CD4-positive, alpha-beta T cell treated with Interleukin-6 at 100 ng/mL for 8 hours (primary cell): Measurements from ENCODE around the gene TACR1.
"Not testable (repeated sequence)": the region's sequence is repeated elsewhere in the genome, so short reads cannot be mapped to it uniquely, and the experiment has no call there.

Experiments used
- DNase-seq: peaks from one replicate; pipeline ENCODE4 v3.0.0-alpha.2; 2020; ENCODE audit warnings: mixed read lengths, low spot score

The TACR1 gene

DNA sequence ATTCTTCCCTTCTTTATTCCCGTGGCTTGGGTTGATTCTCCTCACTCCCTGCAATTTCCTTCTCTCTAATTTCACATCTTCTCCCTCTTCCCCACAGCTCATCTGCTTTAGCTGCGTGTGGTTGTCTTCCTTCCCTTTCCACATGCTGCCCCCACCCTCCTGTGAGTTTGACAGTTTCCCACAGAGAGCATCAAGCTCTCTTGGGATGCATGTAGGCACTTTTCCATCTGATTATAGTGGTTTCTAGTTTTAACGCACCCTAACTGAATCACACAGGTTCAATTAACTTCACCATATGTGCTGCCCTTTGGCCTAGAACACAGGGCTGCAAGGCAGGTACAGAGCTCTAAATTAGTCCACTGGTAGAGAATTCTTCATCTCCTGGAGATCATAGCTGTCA is 110.5 kb downstream of the TACR1 start:
- DNase-seq: no peak

GRCh38 chr2:75087736-75088135 is 111.6 kb downstream of the TACR1 start:
- DNase-seq: no peak

DNA sequence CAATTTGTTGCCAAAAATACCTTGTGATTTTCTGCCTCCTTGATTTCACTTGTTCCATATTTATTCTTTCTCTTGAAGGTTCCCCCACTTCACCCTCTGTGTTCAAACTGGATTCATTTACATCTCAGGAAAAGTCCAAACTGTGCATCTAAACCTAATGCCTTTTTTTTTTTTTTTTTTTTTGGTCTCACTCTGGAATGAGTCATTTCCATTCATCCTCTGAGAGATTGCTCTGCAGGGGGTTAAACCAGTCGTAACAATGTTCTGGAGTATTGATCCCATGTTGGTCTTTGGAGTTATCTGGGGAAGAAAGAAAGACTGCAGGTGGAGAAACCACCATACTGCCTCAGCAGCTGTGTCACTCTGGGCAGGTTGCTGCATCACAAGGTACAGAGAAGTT is 119.7 kb downstream of the TACR1 start:
- DNase-seq: no peak

- no peak for DNase-seq
Observed at GRCh38 chr2:75077909-75078308, 121.4 kb downstream of the TACR1 start.

GRCh38 chr2:75076088-75076487 is 123.2 kb downstream of the TACR1 start:
- no peak for DNase-seq

- DNase-seq: no peak
Observed at GRCh38 chr2:75074708-75075107, 124.6 kb downstream of the TACR1 start.

GRCh38 chr2:75074228-75074627 is 125.1 kb downstream of the TACR1 start:
- no peak for DNase-seq

DNA sequence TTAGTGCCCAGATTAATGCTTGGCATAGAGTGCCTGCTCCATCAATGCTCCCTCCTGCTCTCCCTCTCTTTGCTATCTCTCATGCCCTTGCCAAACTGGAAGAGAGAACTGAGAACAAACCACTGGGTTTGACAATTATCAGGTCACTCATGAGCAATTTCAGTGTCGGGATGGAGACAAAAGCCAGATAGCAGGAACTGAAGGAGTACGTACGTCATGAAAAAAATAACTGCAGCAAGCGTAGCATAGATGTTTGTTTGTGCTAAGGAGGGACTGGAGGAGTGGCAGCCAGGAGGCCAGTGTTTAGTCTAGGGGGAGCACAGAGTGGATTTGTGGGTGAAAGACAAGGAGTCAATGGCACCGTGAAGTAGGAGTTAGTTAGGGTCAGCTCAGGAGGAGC is 127.6 kb downstream of the TACR1 start:
- DNase-seq: no peak

DNA sequence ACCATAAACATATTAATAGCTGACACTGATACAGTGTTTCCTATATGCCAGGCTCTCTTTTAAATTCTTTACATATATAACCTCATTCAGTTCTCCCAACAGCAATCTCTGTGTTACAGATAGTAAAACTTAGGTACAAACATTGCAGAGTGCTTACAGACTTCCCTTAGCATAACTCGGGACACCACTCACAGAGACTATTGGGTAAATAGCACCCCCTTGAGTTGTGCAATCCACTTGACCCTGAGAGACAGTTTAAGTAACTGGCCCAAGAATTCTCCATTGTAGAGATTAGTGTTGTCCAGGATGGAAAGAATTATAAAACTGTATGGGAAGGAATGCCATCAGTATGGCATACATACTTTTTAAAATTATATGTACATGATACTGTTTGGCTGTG is 130.8 kb downstream of the TACR1 start:
- DNase-seq: no peak

GRCh38 chr2:75067506-75067905 is 131.8 kb downstream of the TACR1 start:
- DNase-seq: no peak

DNA sequence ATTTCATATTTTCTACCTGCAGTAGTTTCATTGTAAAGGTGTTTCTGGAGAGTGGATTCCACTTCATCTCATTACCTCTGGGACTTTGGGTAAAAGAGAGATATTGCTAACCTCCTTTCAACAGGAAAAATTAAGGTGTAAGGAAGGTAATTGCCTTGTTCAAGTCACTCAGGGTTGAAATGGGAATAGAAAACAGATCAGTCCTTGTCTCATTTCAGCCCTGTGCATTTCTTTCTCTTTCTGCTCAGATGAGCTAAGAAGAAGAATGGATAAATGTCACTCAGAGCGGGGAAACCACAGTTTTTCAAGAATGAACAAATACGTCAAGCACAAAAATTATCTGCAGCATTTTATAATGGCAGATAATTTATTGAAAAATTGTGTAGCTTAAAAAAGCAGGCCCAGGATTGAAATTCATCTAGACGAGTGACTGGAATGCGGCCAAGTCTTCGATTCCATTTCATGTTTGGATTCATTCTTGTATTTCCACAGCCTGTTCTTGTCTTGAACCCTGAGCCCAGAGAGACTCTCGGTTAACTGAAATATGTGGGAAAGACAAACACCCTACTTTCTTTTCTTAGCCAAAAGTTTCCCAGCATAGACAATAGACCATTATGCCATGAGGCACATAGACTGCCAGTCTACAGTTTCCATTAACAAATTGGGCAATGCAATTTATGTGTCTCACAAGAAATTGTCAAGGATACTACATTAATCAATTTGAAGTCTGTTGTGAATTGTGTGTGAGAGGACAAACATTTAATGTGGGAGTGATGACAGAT is 133.0 kb downstream of the TACR1 start:
- no peak for DNase-seq

DNA sequence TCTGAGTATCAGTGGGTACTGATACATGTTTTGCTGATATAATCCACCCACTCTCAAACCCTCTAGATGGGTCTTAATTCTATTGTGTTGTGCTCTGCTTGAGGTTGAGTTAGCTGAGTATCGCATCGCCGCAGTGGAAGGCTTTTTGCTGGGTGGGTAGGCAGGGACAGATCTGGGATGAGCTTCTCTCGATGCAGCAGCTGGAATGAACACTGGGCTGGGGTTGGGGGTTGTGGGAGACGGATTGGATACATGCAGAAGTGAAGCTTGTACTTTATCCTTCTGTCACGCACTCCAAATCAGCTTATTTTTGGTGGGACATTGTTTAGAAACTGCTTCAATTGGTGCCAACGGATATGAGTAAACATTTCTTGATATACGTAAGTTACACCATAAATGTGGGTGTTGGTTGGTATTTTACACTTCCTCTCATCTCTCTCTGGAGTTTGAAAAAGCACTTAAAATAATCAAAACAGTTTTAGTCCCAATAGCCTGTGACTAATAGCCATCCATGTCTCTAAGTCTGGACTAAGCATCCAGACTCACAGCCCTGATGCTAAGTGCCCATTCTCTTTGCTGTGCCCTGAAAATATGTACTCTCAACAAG is 133.8 kb downstream of the TACR1 start:
- no peak for DNase-seq

DNA sequence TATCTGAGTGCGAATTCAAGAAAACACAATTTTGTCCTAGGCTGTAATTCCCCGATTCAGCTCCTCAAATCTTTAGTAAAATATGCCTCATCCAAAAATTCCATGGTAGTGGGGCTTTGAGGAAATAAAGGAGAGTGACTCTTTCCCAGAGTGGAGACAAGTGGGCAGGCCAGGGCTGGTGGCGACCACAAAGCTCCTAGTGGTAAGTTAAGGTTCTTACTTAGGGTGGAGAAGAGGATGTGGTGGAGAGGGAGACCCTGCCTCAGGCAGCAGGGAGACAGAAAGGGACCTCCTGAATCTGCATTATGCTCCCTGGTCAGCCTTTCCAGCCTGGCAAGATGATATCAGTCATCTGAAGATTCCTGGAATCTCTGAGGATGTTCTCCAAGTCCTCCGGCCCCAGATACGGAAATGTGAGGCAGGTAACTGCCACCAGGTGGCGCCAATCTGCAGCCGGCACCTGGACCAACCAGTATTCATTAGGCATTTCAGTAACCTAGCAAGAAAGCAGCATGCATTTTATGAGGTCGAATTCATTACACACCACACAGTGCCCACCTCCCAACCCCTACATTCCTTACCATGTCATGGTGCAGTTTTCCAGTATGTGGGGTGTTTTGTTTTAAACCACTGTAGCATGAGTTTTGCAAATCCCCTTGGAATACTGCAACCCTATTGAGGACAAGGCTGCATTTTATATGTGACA is 134.5 kb downstream of the TACR1 start:
- peak; percentile 28 for DNase-seq

- no peak for DNase-seq
Observed at GRCh38 chr2:75063906-75064305, 135.4 kb downstream of the TACR1 start.

- DNase-seq: no peak
Observed at GRCh38 chr2:75058427-75058826, 140.9 kb downstream of the TACR1 start.

GRCh38 chr2:75057150-75057549 is 142.2 kb downstream of the TACR1 start:
- DNase-seq: not testable (repeated sequence)

DNA sequence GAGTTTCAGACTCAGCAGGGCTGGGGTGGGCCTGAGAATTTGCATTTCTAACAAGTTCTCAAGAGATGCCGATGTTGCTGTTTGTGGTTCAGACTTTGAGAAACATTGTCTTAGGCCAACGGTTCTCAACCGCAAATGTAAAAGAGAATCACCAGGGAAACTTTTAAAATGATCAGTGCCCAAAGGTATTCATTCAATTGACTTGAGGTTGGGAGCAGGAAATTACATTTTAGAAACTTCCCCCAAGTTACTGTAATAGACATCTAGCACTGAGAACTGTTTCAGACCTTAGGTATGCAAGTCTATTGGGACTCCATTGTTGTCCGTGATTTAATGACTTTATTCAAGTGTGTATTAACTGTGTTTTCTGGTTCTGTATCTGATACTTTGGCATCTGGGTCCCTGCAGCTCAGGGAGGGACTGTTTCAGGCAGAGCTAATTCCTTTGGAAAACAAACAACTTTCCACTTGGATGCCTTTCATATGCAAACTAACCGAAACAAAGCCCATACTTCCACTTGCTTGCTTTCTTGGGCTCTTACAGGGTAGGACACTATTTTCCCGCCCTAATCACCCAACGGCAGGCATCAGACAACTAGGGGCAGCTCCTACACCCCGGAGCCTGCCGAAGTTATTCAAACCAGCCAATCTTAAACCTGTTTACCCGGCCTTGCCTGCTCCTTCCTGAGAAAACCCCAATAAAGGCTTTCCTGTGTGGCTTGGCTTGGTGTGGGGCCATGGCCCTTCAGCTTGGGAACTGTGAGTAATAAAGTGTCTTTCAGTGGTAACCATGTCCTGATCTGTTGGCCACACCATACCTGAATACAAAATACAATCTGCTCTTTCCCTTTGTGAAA is 143.3 kb downstream of the TACR1 start:
- DNase-seq: no peak

DNA sequence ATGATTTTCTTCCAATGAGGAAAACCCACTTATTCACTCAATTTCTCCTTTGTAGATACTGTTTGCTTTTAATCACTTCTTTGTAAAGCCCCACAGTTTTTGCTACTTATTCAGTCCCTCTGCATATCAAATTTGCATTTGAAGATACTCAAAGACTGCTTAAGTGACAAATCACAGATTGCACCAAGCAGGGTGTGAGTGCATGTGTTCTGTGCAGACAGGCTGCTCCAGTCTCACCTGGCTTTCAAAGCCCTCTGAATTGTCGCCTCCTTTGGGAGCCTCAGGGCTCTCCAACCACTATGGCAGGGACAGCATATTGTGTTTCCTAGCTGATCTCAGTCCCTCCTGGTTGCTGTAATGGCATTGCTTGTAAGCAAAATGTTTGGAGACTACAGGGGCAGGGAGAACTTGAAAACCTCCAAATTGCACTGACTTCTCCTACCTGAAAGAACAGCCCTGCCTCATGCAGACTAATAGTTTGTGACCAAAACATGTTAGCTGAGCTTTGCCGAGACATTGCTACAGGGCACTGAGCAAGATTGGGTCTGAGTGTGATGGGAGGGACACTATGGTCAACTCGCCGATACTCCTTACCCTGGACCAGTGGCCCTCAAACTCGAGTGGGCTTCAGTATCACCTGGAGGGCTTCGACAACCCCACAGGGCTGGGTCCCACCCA is 144.0 kb downstream of the TACR1 start:
- DNase-seq: no peak

DNA sequence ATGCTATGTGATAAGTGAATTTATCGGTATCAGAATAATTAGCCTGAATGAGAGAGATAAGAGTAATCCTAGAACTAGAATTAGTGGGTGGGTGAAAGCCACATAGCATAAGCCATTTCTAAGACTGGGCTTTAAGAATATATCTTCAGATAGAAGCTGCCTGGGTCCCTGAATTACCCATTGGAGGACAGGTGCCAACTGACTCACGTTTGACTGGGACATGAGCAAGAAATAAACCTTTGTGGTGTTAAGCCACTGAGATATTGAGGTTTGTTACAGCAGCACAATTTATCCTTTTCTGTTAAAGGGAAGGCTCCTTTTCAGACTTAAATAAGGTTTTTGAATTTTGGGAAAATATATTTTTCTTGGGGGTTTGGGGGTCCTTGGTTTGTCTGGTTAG is 145.0 kb downstream of the TACR1 start:
- no peak for DNase-seq

DNA sequence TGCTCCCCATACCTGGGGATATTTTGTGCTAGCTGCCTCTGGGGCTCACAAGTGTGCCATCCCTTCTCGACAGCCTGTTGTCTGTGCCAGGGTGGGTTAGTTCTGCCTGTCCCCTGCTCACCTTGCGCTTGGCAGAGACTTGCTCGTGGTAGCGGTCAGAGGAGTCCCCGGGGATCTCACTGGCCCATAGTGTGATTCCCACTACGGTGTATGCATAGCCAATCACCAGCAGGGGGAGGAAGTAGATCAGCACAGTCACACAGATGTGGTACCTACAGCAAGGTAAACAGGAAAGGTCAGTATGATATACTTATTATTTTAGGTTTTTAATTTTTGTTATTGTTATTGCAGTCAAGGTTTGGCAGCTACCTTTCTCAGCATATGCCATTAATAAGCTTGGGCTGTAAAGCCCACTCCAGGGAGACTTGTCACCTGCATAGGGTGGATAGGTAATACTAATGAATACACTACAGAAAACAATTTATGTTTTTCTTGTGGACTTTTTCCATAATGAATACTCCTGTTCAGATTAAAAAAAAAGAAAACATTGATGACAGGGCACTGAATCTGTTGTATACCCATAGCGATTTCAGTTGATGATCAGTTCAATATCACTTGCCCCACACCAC is 145.7 kb downstream of the TACR1 start:
- no peak for DNase-seq

GRCh38 chr2:75047992-75048625 is 151.2 kb downstream of the TACR1 start:
- DNase-seq: no peak
